Measurements from ENCODE around the gene ABCB6. TPM values are rescaled to one million over a fixed set of nuclear protein-coding genes. Genes with fewer than 3 reads are reported as not detected.

ABCB6 gene
- total and polyA plus RNA-seq, 2 of the 8 experiments (the other 6 are each of a cell fraction or from before 2014, with no cell fraction given), result 44.9 to 50.6 TPM

- no peak for TF ChIP-seq CHD7 (IDR thresholded peaks at IDR 0.05; ENCODE audit: insufficient replicate concordance, low read length)
- TF ChIP-seq NRF1 (IDR thresholded peaks at IDR 0.05; ENCODE audit: low read depth, low read length), result peak; percentile 18
- peak; percentile 73 for TF ChIP-seq TAF7 (optimal IDR thresholded peaks at IDR 0.05; ENCODE audit: borderline replicate concordance, low read depth, low read length)
- TF ChIP-seq KDM4A (IDR thresholded peaks at IDR 0.05; ENCODE audit: low read depth, low read length, severe bottlenecking), result peak; percentile 65
- no peak for TF ChIP-seq ATF2 (IDR thresholded peaks at IDR 0.05; ENCODE audit: low read length)
- no peak for TF ChIP-seq E2F6 (IDR thresholded peaks at IDR 0.05)
- no peak for TF ChIP-seq BCL11A (IDR thresholded peaks at IDR 0.05; ENCODE audit: low read depth in 2 of 2, low read length in 2 of 2)
Measured at GRCh38 chr2:219206328-219207133, 12.2 kb downstream of the ABCB6 start, which contains the start of gene ZFAND2B (continued).

Measured in H1 (cell line).